Posterior cingulate gyrus (tissue), 11 donors: ENCODE measurements around the gene POLR3G.

Experiments
- DNase-seq, 10 donors: peaks; one replicate each; pipeline versions ENCODE4 v3.0.0 to v3.0.0-alpha.2; 2020 to 2021; ENCODE audit warnings: mixed read lengths in 3 of 10
- intact Hi-C: fragments of 100-400 bp; cut with DNase I; formaldehyde crosslinking; loops from one replicate; pipeline ENCODE4 v1.15.1; 2023

Gene POLR3G

DNA sequence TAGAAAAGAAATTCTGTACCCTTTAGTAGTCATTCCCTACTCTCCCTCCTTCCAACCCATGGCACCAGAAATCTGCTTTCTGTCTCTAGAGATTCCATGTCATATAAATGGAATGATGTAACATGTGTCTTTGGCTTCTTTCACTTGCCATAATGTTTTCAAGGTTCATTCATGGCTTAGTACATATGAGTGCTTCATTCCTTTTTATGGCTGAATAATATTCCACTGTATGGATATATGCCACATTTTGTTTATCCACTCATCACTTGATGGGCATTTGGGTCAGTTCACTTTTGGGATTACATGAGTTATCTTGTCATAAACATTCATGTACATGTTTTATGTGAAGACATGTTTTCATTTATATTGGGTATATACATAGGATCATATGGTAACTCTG is 19.4 kb downstream of the POLR3G start:
- intact Hi-C loops = no loop called here
- DNase-seq = no peak

- intact Hi-C loops = no loop called here
- DNase-seq = no peak
These were observed 20.5 kb downstream of the POLR3G start for GRCh38 chr5:90495146-90495545.

GRCh38 chr5:90503596-90503995 is 28.9 kb downstream of the POLR3G start:
- intact Hi-C loops = no loop called here

GRCh38 chr5:90504743-90505142 is 30.1 kb downstream of the POLR3G start:
- intact Hi-C loops = no loop called here
- DNase-seq = no peak

More at GRCh38 chr5:90503596-90503995, 28.9 kb downstream of the POLR3G start:
- no peak for DNase-seq

DNA sequence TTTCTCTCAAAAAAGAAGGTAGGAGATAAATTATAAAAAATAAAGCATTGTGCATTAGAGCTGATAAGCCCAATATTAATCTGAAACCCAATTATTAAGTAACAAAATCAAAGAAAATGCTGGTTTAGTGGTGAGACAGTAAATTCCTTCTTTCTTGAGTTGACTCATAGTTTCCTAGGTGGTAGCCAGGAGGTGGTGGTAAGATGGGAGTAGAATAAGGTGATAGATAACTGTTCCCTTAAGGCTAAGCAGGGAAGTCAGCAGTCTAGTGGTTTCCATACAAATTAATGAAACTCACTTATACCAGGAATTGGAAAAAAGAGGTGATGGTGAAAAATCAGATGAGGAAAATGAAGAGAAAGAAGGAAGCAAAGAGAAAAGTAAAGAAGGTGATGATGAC is 31.6 kb downstream of the POLR3G start:
- intact Hi-C loops = no loop called here
- DNase-seq = no peak

GRCh38 chr5:90510438-90510837 is 35.8 kb downstream of the POLR3G start:
- intact Hi-C loops = no loop called here
- DNase-seq = no peak

DNA sequence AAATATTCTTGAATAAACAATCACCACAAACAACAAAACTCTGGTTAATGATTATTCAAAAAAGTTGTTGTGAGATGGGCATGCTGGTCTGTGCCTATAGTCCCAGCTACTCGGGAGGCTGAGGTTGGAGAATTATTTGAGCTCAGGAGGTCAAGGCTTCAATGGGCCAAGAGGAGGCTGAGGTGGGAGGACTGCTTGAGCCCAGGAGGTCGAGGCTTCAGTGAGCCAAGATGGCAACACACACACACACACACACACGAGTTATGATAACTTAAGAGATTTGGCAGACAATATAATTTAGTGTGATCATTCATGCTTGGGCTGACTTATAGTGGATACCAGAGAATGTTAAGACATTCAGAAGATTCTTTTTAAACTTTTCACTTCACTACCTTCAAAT is 39.9 kb downstream of the POLR3G start:
- DNase-seq = no peak
- intact Hi-C loops = no loop called here

- intact Hi-C loops = no loop called here
- DNase-seq = no peak
These were observed 44.0 kb downstream of the POLR3G start for GRCh38 chr5:90518661-90519060.

DNA sequence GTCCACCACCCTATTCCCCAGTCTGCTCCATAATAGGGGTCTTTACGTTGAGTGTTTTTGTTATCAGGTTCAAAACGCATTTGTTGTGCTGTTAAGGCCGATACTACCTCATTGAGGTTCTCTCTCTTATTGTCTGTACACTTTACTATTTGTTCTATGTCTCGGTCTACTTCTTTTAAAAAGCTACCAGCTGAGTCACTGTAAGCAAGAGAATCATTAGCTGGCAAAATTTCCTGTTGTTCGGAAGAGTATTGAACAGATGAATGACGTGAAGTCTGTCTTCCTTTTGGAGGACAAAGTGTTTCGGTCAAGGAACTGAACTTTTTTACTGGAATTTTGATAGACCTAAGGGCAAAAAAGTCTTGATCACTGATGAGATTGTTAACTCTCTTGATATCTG is 44.4 kb downstream of the POLR3G start:
- DNase-seq = no peak
- intact Hi-C loops = no loop called here

GRCh38 chr5:90528601-90529193 is 54.0 kb downstream of the POLR3G start:
- no peak for DNase-seq
- intact Hi-C loops = loop anchor here (1.0 kb wide), 2 partner anchors 54 to 118 kb away; partner anchors contain the start of genes MBLAC2 and POLR3G

DNA sequence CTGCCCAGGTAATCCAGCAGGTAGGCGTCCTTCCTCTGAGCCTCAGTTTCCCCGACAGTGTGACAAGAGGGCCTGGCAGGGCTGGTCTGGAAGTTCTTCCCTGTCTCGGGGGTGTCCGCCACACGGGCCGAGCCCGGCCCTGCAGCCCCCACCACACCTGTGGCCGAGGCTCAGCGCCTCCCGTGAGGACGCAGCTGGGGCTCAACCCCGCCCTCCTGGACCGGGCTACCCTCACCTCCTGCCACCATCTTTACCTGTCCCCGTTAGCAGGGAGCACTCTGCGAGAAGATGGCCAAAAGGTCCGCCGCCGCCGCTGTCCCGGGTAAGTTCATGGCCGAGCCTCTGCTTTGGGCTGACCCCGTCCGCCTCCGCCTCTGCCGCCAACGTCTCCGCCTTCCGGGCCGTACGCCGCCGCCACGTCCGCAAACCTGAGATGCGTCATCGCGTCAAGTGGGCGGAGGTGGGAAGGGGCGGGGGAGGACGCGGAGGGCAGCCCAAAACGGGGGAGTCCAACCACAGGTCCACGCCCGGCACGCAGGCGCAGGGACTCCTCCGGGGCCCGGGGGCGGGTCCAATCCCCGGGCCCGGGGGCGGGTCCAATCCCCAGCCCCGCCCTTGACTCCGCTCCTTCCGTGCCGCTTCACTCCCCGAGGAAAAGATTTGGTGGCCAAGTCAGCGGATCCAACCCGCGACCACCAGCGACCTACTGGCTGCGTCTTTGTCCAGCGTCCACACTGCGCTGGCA is 54.7 kb downstream of the POLR3G start, which contains the start of gene LYSMD3:
Gene LYSMD3, minus strand, starts transcription at position 391 of the 745 bp plus-strand sequence. CDS start 4,295 bp downstream, outside the sequence.
- intact Hi-C loops = loop anchor here (1.0 kb wide), 2 partner anchors 55 to 119 kb away; partner anchors contain the start of genes MBLAC2 and POLR3G
- peak; percentile 90 to 99 (median 96) for DNase-seq

GRCh38 chr5:90529939-90530677 is 55.4 kb downstream of the POLR3G start:
- DNase-seq = peak in 9 of 10 donors; percentile 45 to 92 (median 69)
- intact Hi-C loops = loop anchor here (1.0 to 5.0 kb wide), 4 partner anchors 56 to 1803 kb away; partner anchors contain the start of genes MBLAC2 and POLR3G

DNA sequence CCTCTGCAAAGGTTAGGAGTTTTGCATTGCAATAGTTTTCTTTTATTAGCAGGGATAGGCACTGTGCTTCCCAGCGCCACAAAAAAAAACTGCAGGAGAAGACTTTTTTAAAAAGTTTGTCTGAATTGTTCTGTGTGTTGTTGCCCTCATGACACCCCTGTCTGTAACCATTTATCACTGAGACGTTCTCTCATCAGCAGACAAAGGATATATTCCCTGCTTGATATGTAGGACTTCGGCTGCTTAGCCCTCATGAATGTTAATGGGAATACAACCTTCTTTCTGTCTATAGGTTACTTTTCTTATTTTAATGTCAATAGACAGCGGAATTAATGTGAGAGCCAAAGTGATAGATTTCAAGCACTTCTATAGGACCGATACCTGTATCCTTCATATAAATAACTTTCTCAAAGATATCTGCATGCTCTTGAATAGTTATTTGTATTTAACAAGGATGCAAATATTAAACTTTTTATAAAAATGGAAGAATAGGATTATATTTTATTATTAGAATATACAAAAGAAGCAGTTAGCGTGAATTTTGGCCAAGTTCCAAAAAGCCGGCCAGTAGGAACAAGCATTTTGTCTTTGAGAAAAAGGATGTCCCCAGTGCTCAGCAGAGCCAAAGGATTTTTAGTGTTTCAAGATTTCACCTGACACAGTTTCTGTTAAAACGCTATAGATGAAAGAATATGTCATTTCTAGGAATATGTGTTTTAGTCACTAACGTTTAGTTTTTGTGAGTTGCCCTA is 56.2 kb downstream of the POLR3G start:
- intact Hi-C loops = loop anchor here (1.0 to 5.0 kb wide), 2 partner anchors 92 to 1804 kb away; no protein-coding TSS in a partner anchor
- no peak for DNase-seq

GRCh38 chr5:90533794-90534193 is 59.1 kb downstream of the POLR3G start:
- intact Hi-C loops = loop anchor here (5.0 kb wide), 1 partner anchor 1806 kb away; no protein-coding TSS in a partner anchor
- DNase-seq = no peak

DNA sequence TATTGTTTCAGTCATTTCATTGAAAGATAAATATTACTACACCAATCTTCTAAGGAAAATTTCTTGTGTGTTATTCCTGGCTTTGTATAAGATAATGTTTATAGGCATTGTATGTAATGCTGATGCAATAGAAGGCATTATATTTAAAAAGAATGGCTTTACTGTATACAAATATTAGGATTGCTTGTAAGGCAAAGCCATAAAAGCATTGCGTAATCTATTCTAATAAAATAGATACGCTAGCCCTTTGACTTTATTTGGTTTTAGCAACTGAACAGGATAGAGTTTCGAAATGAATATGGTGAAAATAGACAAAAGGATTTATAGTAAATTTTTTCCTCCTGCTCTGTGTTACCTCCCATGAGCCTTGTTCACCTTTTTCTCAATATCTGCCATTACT is 60.3 kb downstream of the POLR3G start:
- DNase-seq = no peak
- intact Hi-C loops = loop anchor here (5.0 kb wide), 1 partner anchor 1808 kb away; no protein-coding TSS in a partner anchor

DNA sequence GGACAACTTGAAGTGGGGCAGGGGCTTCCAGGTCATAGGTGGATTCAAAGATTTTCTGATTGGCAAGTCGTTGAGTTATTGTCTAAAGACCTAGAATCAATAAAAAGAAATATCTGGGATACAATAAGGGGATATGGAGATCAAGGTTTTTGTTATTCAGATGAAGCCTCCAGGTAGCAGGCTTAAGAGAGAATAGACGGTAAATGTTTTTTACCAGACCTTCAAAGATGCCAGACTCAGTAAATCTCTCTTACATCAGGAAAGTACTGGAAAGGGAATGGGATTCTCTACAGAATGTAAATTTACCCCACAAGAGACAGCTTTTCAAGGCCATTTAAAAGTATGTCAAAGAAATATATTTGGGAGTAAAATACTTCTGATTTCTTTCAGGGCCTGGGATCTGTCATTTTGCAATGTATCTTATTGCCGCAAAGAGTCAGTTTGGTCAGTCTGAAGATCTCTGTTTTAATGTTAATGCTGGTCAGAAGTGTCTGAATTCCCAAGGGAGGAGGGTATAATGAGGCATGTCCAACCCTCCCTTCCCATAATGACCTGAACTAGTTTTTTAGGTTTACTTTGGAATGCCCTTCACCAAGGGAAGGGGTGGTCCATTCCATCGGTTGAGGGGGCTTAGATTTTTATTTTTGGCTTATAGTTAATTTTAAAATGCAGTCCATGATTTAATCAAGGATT is 68.3 kb downstream of the POLR3G start:
- intact Hi-C loops = no loop called here

DNA sequence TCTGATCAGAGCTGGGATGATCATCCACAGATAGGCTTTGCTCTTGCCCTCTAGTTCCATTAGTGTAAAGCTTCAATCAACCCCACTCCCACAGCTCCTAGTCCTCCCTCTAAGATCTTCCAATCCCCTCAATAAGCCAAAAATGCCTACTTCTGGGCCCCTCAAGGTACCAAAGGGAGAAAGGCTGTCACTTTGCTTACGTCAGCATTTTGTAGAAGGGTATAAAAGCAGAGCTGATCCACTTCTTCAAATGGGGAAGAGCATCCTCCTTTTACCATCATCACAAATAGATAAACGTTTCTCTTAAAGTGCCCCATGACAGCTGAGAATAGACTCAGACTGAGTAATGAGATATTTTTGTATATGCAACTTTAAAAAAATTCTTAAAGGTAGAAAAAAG is 70.8 kb downstream of the POLR3G start:
- DNase-seq = no peak

More for the DNA sequence above, 68.3 kb downstream of the POLR3G start:
- DNase-seq = no peak

DNA sequence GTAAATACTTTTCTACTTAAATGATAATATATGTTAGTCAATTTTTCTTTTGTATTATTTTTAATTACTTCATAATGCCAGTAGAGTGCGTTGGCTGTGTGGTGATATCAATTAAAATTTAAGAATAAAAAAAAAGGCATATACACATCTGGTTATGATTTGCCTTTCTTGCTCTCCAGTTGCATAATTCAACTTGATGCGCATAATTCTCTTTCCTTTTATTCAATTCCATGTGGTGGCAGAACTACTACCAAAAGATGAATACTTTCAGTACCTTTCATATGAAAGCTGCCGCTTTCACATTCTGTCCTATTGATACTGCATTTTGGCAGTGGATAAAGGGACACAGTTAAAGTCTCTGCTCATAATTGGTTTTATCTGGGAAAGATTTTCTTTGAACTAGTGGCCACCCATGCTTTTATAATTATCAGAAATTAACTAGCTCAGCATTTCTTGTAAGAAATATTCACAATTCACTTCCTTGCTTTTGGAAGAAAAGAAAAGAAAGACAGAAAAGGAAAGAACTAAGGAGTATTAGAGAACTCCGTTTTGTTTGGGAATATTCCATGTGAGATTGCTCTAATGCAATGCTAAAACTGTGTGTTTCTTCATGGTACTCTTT is 71.7 kb downstream of the POLR3G start:
- intact Hi-C loops = no loop called here

More for the DNA sequence above, 70.8 kb downstream of the POLR3G start:
- intact Hi-C loops = no loop called here

DNA sequence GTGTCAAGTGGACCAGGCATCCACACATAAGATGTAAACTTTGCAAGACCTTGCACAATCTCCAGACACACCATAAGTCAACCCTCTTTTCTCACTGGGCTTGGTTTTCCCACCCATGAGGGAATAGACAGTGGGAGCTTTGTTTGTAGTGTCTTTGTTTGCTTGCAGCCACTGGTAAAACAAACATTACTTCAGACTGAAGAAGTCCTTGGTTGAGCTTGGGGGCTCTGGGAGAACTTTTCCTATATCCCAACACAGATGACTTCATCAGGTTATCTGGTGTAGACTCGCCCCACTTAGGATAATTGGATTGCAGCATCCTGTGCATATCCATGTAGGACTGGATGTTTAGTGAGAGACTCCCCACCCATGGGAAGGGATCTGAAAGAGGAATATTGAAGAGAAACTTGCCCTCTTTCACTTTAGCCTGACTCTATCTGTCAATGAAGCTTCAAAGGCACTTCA is 72.4 kb downstream of the POLR3G start:
- intact Hi-C loops = no loop called here
- no peak for DNase-seq

More for the DNA sequence above, 71.7 kb downstream of the POLR3G start:
- no peak for DNase-seq
